AG09309 (cell line): ENCODE results near the gene EMILIN2.
"Not testable (repeated sequence)": the region's sequence is repeated elsewhere in the genome, so short reads cannot be mapped to it uniquely, and the experiment has no call there.

Source experiments
- DNase-seq: peaks from one replicate; pipeline ENCODE4 v3.0.0-alpha.2; 2010; ENCODE audit warnings: low read depth
- H3K4me3 ChIP-seq: 2 replicates; pipeline ENCODE4 v1.5.1; 2011; ENCODE audit warnings: mild to moderate bottlenecking, low read depth, low read length, moderate library complexity; ENCODE audit not compliant: control insufficient read depth
- TF ChIP-seq, protein P1 (sequence below): IDR thresholded peaks from 2 replicates; pipeline ENCODE4 v1.5.1; 2011; ENCODE audit warnings: mild to moderate bottlenecking, low read depth, low read length, inconsistent platforms; ENCODE audit not compliant: insufficient read depth, control insufficient read depth; ENCODE audit errors: missing control alignments

EMILIN2 gene

DNA sequence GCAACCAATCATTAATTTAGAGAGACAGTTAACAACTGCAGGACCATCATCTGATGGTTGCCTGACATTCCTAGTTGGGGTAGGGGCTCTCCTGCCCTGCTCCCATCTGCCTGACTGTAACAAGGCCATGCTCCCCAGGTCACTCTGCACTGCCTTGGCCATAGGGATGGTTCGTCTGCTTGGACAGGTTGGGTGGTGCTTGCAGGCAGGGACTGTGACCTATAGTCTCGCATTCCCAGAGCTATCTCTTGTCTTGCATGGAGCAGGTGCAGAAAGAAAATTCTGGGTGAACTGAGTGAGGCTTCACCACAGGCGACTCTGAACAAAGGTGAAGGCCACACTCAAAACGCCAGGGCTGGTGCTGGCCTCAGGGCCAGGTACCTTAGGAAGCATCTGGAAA lies 64.7 kb downstream of the EMILIN2 start:
- TF ChIP-seq, protein P1, sequence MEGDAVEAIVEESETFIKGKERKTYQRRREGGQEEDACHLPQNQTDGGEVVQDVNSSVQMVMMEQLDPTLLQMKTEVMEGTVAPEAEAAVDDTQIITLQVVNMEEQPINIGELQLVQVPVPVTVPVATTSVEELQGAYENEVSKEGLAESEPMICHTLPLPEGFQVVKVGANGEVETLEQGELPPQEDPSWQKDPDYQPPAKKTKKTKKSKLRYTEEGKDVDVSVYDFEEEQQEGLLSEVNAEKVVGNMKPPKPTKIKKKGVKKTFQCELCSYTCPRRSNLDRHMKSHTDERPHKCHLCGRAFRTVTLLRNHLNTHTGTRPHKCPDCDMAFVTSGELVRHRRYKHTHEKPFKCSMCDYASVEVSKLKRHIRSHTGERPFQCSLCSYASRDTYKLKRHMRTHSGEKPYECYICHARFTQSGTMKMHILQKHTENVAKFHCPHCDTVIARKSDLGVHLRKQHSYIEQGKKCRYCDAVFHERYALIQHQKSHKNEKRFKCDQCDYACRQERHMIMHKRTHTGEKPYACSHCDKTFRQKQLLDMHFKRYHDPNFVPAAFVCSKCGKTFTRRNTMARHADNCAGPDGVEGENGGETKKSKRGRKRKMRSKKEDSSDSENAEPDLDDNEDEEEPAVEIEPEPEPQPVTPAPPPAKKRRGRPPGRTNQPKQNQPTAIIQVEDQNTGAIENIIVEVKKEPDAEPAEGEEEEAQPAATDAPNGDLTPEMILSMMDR = no peak
- H3K4me3 ChIP-seq = no peak overlapping the region
- DNase-seq = no peak

DNA sequence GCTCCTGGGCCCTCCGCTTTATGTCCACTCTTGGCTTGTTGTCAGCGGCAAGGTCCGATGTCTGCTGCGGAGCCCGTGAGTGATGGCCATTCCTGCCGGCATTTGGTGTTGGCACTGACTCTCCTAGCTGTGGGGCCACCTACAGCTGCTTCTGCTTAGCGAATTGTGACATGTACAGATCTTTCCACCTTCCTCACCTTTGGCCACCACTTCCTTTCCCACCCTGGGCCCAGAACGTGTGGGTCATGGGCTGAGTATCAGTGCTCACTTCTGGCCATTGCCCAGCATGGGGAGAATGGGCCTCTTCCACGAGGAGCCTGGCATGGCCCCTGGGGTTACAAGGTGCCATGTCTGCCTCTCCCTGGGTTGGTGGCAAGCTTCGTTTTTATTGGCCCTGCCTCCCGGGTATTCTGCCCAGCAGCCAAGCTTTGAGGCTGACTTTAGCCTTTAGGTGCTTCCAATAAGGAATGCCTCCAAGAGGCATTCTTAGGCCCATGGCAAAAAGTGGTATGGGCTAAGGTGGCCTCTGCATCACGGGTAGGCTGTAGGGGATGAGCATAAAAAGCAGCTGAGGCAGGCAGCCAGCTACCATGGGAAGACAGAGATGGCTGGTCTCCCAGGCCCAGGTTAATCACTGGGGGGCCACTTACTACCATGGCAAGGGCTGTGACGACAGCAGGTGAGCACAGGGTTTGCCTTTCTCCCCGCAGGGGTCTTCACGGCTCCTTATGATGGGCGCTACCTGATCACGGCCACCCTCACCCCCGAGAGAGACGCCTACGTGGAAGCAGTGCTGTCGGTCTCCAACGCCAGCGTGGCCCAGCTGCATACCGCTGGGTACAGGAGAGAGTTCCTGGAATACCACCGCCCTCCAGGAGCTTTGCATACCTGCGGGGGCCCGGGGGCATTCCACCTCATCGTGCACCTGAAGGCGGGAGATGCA lies 65.8 kb downstream of the EMILIN2 start:
- DNase-seq = no peak
- TF ChIP-seq, protein P1 = no peak
- no peak overlapping the region for H3K4me3 ChIP-seq

DNA sequence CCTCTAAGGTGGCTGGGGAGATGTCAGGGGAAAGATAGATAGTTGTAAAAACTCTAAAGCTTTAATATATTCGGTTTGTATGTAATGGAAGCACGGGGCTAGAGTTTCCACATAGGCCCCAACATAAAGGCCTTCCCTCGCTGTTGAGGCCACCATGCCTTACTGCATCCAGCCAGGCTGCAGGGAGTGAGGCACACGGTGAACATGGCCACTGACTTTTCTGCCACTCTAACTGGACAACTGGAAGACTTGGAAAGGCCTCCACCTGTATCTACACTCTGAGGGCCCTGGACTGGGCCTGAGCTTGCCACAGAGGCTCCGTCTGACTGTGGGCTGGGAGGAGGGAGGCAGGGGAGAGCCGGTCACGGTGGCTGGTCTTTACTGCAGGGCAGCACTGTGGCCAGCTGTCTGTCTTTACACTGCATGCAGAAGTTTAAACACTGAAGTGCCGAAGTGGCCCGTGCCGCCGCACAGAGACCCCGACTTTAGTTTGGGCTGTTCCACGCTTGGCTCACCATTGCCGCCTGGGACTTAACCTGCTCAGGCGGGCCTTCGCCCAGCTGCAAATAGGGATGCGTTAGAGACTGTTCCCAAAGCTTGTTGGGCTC lies 66.7 kb downstream of the EMILIN2 start:
- TF ChIP-seq, protein P1 = no peak

DNA sequence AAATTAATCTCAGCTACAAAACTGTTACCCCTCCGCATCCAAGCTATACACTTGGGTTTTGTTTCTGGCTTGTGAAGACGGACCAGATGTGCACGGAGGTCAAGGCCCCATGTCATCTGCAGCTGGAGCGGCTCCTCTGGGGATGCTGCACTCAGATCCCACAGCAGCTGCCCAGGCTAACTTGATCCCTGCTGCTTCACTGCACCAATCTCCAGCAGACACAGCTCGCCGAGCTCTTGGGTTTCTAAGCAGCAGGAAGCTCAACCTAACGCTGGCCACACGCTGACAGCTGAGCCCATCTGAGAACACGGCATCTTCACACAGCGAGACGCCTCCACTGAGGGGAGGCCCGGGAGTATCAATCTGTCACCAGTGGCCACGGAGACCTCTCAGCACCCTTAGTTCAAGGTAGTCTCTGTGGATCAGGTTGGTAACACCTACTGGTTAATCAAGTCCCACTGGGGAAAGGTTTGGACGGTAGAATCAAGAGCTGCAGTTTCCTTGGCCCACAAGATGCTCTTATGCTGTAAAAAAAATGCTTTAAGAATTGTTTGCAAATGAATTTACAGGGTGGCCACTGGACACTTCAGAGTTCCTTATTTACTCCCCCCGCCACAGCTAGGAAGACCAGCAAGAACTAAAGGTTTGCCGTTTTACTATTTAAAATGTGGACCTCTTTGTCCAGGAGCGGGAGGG lies 67.5 kb downstream of the EMILIN2 start:
- no peak overlapping the region for H3K4me3 ChIP-seq
- TF ChIP-seq, protein P1 = no peak
- no peak for DNase-seq

More for the DNA sequence above, 66.7 kb downstream of the EMILIN2 start:
- no peak for DNase-seq
- no peak overlapping the region for H3K4me3 ChIP-seq

DNA sequence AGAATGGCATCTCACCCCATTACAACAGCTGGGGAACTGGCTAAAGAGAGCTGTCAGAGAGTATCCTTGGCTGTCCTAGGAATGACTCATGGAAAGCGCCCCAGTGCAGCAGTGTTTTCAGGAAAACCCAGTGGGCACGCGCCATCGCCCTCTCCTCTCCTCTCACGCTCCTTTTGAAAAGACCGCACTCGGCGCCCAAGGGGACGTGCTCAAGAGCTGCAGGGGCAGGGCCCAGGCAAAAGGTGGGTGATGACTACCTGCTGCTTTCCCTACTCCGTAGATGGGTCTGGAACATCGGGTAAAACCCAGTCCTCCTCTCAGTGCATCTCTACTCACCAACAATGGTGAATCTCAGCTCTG lies 68.1 kb downstream of the EMILIN2 start:
- no peak for DNase-seq
- TF ChIP-seq, protein P1 = no peak
- H3K4me3 ChIP-seq = no peak overlapping the region

DNA sequence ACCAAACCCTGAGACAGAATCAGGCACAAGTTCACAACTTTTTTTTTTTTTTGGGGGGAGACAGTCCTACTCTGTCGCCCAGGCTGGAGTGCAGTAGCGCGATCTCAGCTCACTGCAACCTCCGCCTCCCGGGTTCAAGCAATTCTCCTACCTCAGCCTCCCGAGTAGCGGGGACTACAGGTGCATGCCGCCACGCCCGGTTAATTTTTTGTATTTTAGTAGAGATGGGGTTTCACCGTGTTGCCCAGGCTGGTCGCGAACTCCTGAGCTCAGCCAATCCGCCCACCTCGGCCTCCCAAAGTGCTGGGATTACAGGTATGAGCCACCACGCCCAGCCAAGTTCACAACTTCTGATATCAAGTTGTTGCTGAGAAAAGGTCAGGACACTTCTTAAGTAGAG lies 68.7 kb downstream of the EMILIN2 start:
- not testable (repeated sequence) for DNase-seq, H3K4me3 ChIP-seq

- TF ChIP-seq, protein P1 = no peak
- H3K4me3 ChIP-seq = no peak overlapping the region
- DNase-seq = no peak
Observed at GRCh38 chr18:2916184-2916583, 69.4 kb downstream of the EMILIN2 start.
